ENCODE results near the gene CBFA2T3.
"Not testable (repeated sequence)": the region's sequence is repeated elsewhere in the genome, so short reads cannot be mapped to it uniquely, and the experiment has no call there.

CBFA2T3 gene

DNA sequence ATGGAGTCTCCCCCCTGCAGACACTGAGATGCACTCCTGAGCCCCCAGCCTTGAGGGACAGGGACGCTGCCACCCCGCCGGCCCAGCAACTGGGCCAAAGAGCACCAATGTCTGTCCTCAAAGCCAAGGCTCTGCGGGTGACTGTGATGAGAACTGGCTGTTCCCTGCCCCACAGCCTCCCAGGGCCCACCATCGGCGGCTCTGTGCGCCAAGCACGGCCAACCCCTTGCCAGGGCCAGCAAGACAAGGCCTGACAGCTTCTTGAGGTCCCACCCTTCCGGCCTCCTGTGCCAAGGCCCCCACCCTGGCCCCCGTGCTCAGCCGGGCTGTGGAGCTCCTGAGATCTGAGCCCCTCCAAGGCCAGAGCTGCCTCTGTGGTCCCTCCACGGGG is 76.3 kb downstream of the CBFA2T3 start:
- no peaks in the 10 kb centered on the region for H3K27me3 ChIP-seq (ENCODE audit: insufficient read depth, low read length)
- H3K4me1 ChIP-seq (ENCODE audit: insufficient read depth, low read length) = no peaks in the 10 kb centered on the region
- no peaks in the 10 kb centered on the region for H3K9me3 ChIP-seq (ENCODE audit: insufficient read depth, low read depth, low read length)
- H3K4me3 ChIP-seq (ENCODE audit: low read length) = no peak overlapping the region
- H3K9ac ChIP-seq (ENCODE audit: low read depth, low read length) = no peak overlapping the region
- no peak overlapping the region for H3K27ac ChIP-seq (ENCODE audit: low read length)
- H3K36me3 ChIP-seq (ENCODE audit: insufficient read depth, low read depth, low read length) = no peaks in the 10 kb centered on the region

DNA sequence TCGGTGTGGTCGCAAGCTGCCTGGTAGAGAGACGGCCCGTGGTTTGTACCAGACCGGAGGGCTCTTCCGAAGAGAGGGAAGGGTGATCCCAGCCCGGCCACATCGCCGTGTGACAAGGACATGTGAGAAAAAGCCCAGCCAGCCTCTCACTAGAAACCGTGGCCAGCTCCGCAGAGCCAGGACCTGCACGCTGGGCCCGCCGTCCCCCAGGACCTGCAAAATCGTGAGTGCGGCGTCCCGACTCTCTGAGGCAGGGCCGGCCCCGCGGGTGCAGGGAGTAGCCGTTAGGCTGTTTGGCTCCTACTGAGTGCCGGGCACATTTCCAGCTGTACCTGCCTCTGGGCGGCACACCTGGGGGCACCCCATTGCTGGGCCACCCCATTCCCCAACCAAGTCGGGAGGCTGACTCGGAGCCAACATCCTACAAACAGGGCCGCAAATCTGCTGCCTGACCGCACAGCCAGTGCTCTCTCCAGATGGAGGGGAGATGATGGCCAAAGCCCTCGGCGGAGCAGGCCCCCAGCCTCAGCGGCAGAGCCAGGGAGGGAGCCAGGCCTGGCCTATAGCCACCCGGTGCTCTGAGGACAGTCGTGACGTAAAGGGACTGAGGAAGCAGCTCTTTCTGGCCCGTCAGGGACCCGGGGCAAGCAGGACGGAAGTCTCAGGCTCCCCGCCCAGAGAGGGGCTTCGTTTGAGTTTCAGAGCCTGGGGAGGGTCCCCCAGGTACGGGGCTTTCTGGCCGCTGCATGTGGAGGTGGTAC is 76.9 kb downstream of the CBFA2T3 start:
- Histone ChIP-seq H3K27ac (ENCODE audit: low read length) (no peak overlapping the region), H3K36me3 (ENCODE audit: insufficient read depth, low read depth, low read length) (no peaks in the 10 kb centered on the region), H3K27me3 (ENCODE audit: insufficient read depth, low read length) (no peaks in the 10 kb centered on the region), H3K4me1 (ENCODE audit: insufficient read depth, low read length) (no peaks in the 10 kb centered on the region), H3K9ac (ENCODE audit: low read depth, low read length) (no peak overlapping the region), H3K4me3 (ENCODE audit: low read length) (no peak overlapping the region), H3K9me3 (ENCODE audit: insufficient read depth, low read depth, low read length) (no peaks in the 10 kb centered on the region)

DNA sequence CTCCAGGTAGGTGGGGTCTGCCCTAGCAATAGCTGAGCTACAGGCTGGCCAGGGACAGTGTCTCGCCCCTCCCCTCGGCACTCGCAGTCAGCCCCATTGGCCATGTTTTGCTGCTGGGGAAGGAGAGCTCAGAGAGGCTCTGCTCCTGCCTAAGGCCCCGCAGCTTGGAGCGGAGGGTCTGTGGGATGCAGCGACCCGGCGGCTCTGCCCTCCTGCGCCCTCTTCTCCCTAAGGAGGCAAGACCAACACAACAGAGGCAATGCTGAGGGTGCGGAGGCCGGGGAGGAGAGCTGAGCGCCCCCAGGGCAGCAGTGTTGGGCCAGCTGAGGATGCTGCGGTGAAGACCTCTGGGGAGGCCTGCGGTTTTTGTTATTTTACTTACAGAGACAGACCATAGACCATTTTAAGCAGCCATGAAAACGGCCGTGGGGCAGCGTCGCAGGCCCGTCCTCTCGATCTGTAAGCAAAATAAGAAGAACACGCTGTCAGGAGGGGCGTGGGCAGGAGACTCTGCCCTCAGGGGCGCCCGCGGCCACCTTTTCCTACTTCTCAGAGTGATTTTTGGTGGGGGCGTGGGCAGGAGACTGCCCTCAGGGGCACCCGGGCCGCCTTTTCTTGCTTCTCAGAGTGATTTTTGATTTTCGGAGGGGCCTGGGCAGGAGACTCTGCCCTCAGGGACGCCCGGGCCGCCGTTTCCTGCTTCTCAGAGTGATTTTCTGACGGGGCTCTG is 79.1 kb downstream of the CBFA2T3 start:
- H3K9me3 ChIP-seq (ENCODE audit: insufficient read depth, low read depth, low read length) = no peaks in the 10 kb centered on the region
- H3K36me3 ChIP-seq (ENCODE audit: insufficient read depth, low read depth, low read length) = no peaks in the 10 kb centered on the region
- H3K4me3 ChIP-seq (ENCODE audit: low read length) = no peak overlapping the region
- no peaks in the 10 kb centered on the region for H3K27me3 ChIP-seq (ENCODE audit: insufficient read depth, low read length)
- H3K27ac ChIP-seq (ENCODE audit: low read length) = no peak overlapping the region
- H3K4me1 ChIP-seq (ENCODE audit: insufficient read depth, low read length) = no peaks in the 10 kb centered on the region
- H3K9ac ChIP-seq (ENCODE audit: low read depth, low read length) = no peak overlapping the region

DNA sequence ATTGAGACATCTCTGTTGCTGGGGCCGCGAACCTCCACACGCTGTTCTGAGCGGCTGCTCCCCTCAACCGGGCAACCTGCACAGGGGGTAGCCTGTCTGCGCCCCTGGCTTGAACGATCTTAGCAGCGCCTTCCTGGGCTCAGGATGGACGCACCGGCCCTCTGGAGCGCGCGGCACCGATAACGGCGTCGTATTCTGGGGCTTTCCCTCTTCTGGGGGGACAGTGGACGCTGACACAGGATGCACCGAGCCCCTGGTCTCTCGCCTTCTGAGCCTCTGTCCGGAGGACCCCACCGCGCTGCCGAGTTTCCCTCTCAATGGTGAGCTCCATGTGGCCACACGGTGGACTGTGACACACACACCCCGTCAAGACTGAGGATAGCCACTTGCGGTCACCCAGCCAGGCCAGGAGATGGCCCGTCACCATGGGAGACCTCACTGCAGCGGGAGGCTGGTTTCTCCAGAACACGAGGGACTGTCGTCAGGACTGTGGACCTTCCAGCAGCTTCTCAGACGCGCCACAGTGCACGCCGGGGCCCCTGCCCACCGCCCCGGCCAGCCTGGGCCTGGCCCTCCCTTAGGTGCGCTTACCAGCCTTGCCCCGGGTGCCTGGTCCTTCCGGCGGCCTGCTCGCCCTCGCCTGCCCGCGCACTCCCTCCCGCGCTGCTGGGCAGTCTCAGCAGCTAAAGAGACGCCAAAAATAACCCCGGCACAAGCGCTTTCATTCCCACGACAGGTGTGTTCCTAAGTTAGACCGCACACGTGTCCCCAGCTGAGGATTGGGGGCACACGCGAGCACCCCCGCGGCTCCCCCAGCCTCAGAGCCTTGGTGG is 80.6 kb downstream of the CBFA2T3 start:
- no peaks in the 10 kb centered on the region for H3K27me3 ChIP-seq (ENCODE audit: insufficient read depth, low read length)
- no peak overlapping the region for H3K9ac ChIP-seq (ENCODE audit: low read depth, low read length)
- H3K4me3 ChIP-seq (ENCODE audit: low read length) = no peak overlapping the region
- no peaks in the 10 kb centered on the region for H3K4me1 ChIP-seq (ENCODE audit: insufficient read depth, low read length)
- H3K36me3 ChIP-seq (ENCODE audit: insufficient read depth, low read depth, low read length) = no peaks in the 10 kb centered on the region
- H3K9me3 ChIP-seq (ENCODE audit: insufficient read depth, low read depth, low read length) = no peaks in the 10 kb centered on the region
- H3K27ac ChIP-seq (ENCODE audit: low read length) = no peak overlapping the region

DNA sequence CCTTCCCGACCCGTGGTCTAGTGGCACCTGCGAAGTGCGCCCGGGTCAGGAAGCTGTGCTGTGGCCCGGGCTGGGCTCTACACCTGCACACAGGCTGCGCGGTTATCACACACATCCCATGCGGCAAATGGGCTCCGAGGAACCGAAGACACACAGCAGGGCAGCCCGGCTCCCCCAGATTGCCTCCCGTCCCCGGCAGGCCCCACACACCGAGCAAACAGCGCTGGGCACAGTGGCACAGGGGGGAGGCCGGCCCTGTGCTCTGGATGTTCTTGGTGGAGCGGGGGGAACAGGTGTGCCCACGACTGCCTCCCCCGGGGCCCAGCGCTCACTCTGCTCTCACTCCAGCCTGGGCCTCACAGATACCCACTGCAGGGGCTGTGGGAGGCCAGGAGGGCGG is 81.7 kb downstream of the CBFA2T3 start:
- Histone ChIP-seq H3K4me1 (ENCODE audit: insufficient read depth, low read length) (no peaks in the 10 kb centered on the region), H3K36me3 (ENCODE audit: insufficient read depth, low read depth, low read length) (no peaks in the 10 kb centered on the region), H3K27me3 (ENCODE audit: insufficient read depth, low read length) (no peaks in the 10 kb centered on the region), H3K4me3 (ENCODE audit: low read length) (no peak overlapping the region), H3K27ac (ENCODE audit: low read length) (no peak overlapping the region), H3K9ac (ENCODE audit: low read depth, low read length) (no peak overlapping the region), H3K9me3 (ENCODE audit: insufficient read depth, low read depth, low read length) (no peaks in the 10 kb centered on the region)

DNA sequence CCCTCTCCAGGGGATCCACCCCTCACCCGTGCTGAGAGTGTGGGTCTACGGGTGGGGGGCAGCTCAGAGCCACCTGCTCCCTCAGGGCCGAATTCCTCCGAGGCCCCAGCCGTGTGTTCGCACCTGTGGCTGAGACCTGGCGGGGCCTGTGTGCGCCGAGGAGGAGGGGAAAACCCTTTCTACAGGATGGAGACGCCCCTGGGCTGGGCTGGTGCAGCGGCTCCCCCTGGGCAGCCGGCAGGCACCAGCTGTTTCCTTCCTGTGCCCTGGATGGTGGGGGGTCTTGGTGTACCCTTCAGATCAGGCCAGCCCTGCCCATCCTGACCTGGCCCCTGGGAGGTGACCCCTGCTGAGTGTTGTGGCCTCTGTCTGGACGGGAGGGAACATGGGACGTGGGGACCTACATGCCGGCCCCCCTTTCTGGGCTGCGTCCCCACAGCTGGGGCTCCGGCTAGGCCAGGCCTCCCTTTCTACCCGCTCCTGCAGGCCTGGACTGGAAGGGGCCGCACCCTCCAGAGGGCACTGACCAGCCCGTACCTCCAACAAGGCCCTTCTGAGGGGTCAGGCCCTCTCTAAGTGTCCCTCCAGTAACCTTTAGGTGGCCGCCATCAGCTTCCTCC is 82.2 kb downstream of the CBFA2T3 start:
- Histone ChIP-seq H3K9ac (ENCODE audit: low read depth, low read length) (no peak overlapping the region), H3K27me3 (ENCODE audit: insufficient read depth, low read length) (no peaks in the 10 kb centered on the region), H3K4me3 (ENCODE audit: low read length) (no peak overlapping the region), H3K36me3 (ENCODE audit: insufficient read depth, low read depth, low read length) (no peaks in the 10 kb centered on the region), H3K9me3 (ENCODE audit: insufficient read depth, low read depth, low read length) (no peaks in the 10 kb centered on the region), H3K27ac (ENCODE audit: low read length) (no peak overlapping the region), H3K4me1 (ENCODE audit: insufficient read depth, low read length) (no peaks in the 10 kb centered on the region)

DNA sequence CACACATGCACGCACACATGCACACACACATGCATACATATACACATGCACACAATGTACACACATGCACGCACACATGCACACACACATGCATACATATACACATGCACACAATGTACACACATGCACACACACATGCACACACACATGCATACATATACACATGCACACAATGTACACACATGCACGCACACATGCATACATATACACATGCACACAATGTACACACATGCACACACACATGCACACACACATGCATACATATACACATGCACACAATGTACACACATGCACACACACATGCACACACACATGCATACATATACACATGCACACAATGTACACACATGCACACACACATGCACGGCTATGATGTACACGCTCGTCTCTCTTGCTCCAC is 82.7 kb downstream of the CBFA2T3 start:
- not testable (repeated sequence) for H3K27ac ChIP-seq (ENCODE audit: low read length); H3K4me3 ChIP-seq (ENCODE audit: low read length); H3K9me3 ChIP-seq (ENCODE audit: insufficient read depth, low read depth, low read length); H3K27me3 ChIP-seq (ENCODE audit: insufficient read depth, low read length); H3K9ac ChIP-seq (ENCODE audit: low read depth, low read length); H3K4me1 ChIP-seq (ENCODE audit: insufficient read depth, low read length); H3K36me3 ChIP-seq (ENCODE audit: insufficient read depth, low read depth, low read length)

DNA sequence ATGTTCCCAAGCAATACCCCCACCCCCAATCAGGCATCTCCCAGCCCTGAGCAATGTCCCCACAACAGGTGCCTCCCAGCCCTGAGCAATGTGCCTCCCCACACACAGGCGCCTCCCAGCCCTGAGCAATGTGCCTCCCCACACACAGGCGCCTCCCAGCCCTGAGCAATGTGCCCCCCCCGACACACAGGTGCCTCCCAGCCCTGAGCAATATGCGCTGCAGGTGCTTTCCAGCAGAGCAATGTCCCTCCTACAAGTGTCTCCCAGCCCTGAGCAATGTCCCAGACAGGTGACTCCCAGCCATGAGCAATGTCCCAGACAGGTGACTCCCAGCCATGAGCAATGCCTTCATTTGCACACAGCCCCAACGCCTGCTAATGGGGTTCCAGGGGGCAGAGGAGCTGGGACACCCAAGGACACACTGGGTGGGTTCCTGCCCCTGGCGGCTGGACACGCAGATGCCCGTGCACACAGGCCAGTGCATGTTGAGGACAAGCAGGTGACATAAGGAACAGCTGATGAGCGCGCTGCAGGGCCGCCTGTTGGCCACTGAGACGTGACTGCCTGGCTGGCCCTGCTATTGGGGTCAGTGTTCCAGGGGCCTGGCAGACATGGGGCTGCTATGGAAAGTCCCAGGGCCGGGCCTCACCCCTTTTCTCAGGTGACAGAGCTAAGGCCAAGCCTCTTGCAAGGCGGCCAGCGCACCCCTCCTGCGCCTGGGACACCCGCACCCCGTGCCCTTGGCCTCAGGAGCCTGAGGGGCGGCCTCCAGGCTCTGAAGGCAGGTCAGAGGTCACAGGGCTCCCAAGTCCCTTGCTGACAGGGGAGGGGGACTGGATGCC is 83.7 kb downstream of the CBFA2T3 start:
- H3K27ac ChIP-seq (ENCODE audit: low read length) = no peak overlapping the region
- H3K27me3 ChIP-seq (ENCODE audit: insufficient read depth, low read length) = no peaks in the 10 kb centered on the region
- no peaks in the 10 kb centered on the region for H3K9me3 ChIP-seq (ENCODE audit: insufficient read depth, low read depth, low read length)
- no peaks in the 10 kb centered on the region for H3K36me3 ChIP-seq (ENCODE audit: insufficient read depth, low read depth, low read length)
- H3K4me1 ChIP-seq (ENCODE audit: insufficient read depth, low read length) = no peaks in the 10 kb centered on the region
- no peak overlapping the region for H3K4me3 ChIP-seq (ENCODE audit: low read length)
- no peak overlapping the region for H3K9ac ChIP-seq (ENCODE audit: low read depth, low read length)

DNA sequence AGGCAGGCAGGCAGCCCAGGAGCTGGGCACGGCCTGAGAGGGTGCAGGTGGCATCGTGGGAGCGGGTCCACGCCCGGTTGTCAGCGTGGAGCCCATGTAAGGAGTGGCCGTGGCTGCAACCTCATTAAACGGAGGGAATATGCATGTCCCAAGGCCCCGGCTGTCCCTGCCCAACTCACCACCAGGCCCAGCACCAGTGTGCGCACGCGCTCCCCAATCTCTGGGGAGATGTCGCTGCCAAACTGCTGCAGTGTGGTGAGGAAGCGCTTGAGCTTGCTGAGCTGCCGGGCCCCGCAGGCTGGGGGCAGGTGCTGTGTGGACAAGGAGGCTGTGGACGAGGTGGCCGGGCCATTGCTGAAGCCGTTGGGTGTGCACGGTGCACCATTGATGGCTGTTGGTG is 84.9 kb downstream of the CBFA2T3 start:
- Histone ChIP-seq H3K4me1 (ENCODE audit: insufficient read depth, low read length) (no peaks in the 10 kb centered on the region), H3K27me3 (ENCODE audit: insufficient read depth, low read length) (no peaks in the 10 kb centered on the region), H3K36me3 (ENCODE audit: insufficient read depth, low read depth, low read length) (no peaks in the 10 kb centered on the region), H3K4me3 (ENCODE audit: low read length) (no peak overlapping the region), H3K9me3 (ENCODE audit: insufficient read depth, low read depth, low read length) (no peaks in the 10 kb centered on the region), H3K27ac (ENCODE audit: low read length) (no peak overlapping the region), H3K9ac (ENCODE audit: low read depth, low read length) (no peak overlapping the region)

DNA sequence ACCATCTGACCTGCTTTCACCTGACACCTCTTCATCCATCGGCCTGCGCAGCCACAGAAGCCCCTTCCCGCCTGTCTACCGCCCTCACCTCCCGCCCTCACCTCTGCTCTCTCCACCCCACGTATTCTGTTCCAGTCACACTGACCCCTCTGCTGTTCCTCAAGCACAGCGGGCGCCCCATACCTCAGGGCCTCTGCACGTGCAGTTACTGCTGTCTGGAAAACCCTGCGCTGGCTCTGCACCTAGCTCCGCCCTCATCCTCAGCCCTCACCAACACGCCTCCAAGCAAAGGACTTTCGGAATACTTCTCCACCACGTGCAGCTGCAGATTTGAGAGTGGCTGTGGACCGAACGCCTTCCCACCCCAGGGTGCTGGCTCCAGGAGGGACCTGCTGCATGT is 85.9 kb downstream of the CBFA2T3 start:
- Histone ChIP-seq H3K9me3 (ENCODE audit: insufficient read depth, low read depth, low read length) (no peaks in the 10 kb centered on the region), H3K9ac (ENCODE audit: low read depth, low read length) (no peak overlapping the region), H3K4me1 (ENCODE audit: insufficient read depth, low read length) (no peaks in the 10 kb centered on the region), H3K36me3 (ENCODE audit: insufficient read depth, low read depth, low read length) (no peaks in the 10 kb centered on the region), H3K4me3 (ENCODE audit: low read length) (no peak overlapping the region), H3K27ac (ENCODE audit: low read length) (no peak overlapping the region), H3K27me3 (ENCODE audit: insufficient read depth, low read length) (no peaks in the 10 kb centered on the region)
